HG02763 (cell line): ENCODE results near the gene PNPO.

ENCODE experiments used
- ATAC-seq: cut with Tn5 transposase; IDR thresholded peaks from one replicate; pipeline ENCODE4 v1.9.1; 2021; ENCODE audit warnings: mild to moderate bottlenecking, moderate library complexity; ENCODE audit not compliant: unreplicated experiment

PNPO gene

GRCh38 chr17:47996201-47996600, 54.8 kb downstream of the PNPO start:
- no peak for ATAC-seq

GRCh38 chr17:47997586-47997985, 56.2 kb downstream of the PNPO start:
- ATAC-seq: no peak

GRCh38 chr17:47998044-47998443, 56.7 kb downstream of the PNPO start:
- no peak for ATAC-seq
